CD4-positive, alpha-beta T cell (primary cell): Measurements from ENCODE around the gene SDF4. TPM values are rescaled to one million over a fixed set of nuclear protein-coding genes. Genes with fewer than 3 reads are reported as not detected.

Source experiments
- ATAC-seq: fragments of 200-7000 bp; cut with Tn5 transposase; one replicate; pipeline ENCODE4 v1.10.0; 2022; ENCODE audit warnings: mild to moderate bottlenecking; ENCODE audit not compliant: poor library complexity
- CTCF ChIA-PET: fragments of 350-600 bp; sonication (Branson Sonifier 250); formaldehyde crosslinking; loops from one replicate; lab custom pipeline; 2021; ENCODE audit warnings: antibody characterized with exemption, inconsistent platforms; lab: Charles Lee
- POLR2A ChIA-PET: fragments of 350-600 bp; sonication (Branson Sonifier 250); formaldehyde crosslinking; loops from one replicate; lab custom pipeline; 2021; ENCODE audit warnings: antibody characterized with exemption, inconsistent platforms; lab: Charles Lee
- DNase-seq, 14 experiments: peaks; one replicate each; pipeline ENCODE4 v3.0.0-alpha.2; 2013 to 2020; ENCODE audit warnings: mixed read lengths in 2 of 14
- H3K27ac ChIP-seq, 2 donors: one replicate each; pipeline versions ENCODE4 v1.5.1 to v1.7.0; 2013; ENCODE audit warnings: low read length in 2 of 2, low read depth in 1 of 2, mild to moderate bottlenecking in 1 of 2
- H3K27me3 ChIP-seq, 2 experiments: 1 replicate in 1 of 2; 2 replicates in 1 of 2; pipeline versions ENCODE4 v1.6.1 to v1.7.0; 2013; ENCODE audit warnings: low read length in 2 of 2, control low read depth in 1 of 2, mild to moderate bottlenecking in 1 of 2, moderate library complexity in 1 of 2; ENCODE audit not compliant: insufficient read depth in 2 of 2, control insufficient read depth in 1 of 2
- H3K36me3 ChIP-seq: one replicate; pipeline ENCODE4 v1.6.1; 2013; ENCODE audit warnings: low read length, control low read depth; ENCODE audit not compliant: insufficient read depth
- H3K4me1 ChIP-seq: one replicate; pipeline ENCODE4 v1.6.1; 2013; ENCODE audit warnings: low read length, control low read depth; ENCODE audit not compliant: insufficient read depth
- H3K4me3 ChIP-seq: one replicate; pipeline ENCODE4 v1.5.1; 2013; ENCODE audit warnings: mild to moderate bottlenecking, low read length, moderate library complexity
- H3K9me3 ChIP-seq, 2 experiments: 1 replicate in 1 of 2; 2 replicates in 1 of 2; pipeline versions ENCODE4 v1.6.1 to v1.7.0; 2013; ENCODE audit warnings: low read length in 2 of 2, mild to moderate bottlenecking in 2 of 2, control low read depth in 1 of 2, moderate library complexity in 1 of 2; ENCODE audit not compliant: control insufficient read depth in 1 of 2, insufficient read depth in 1 of 2
- H3K27ac Mint-ChIP-seq: one replicate; pipeline ENCODE4 v1.8.0; 2020; ENCODE audit warnings: mixed read lengths
- H3K27me3 Mint-ChIP-seq: one replicate; pipeline ENCODE4 v1.8.0; 2021; ENCODE audit warnings: mixed read lengths
- H3K36me3 Mint-ChIP-seq: one replicate; pipeline ENCODE4 v1.8.0; 2021; ENCODE audit warnings: low read depth, mixed read lengths
- H3K4me1 Mint-ChIP-seq: one replicate; pipeline ENCODE4 v1.8.0; 2021; ENCODE audit warnings: low read depth, mixed read lengths
- H3K4me3 Mint-ChIP-seq: one replicate; pipeline ENCODE4 v1.8.0; 2020; ENCODE audit warnings: mild to moderate bottlenecking, mixed read lengths
- H3K9me3 Mint-ChIP-seq: one replicate; pipeline ENCODE4 v1.8.0; 2020; ENCODE audit warnings: mixed read lengths
- CTCF ChIP-seq: fragments of 200-600 bp; IDR thresholded peaks from one replicate; pipeline ENCODE4 v1.8.0; 2022; ENCODE audit warnings: antibody characterized with exemption, mild to moderate bottlenecking
- intact Hi-C, 2 experiments: fragments of 100-400 bp; cut with DNase I in 1 of 2; cut with micrococcal nuclease in 1 of 2; formaldehyde crosslinking; loops; one replicate each; pipeline versions ENCODE4 v1.15.1 to v1.9.0; 2023 to 2025; cut with DNase I, micrococcal nuclease
- total RNA-seq, 174 experiments: library from RNA in 2 of 174; stranded (reverse) in 2 of 174; gene quantifications; one replicate each; pipeline ENCODE4 v1.2.3 and lab custom pipeline; 2021 to 2026

SDF4 gene
- total RNA-seq, 2 experiments from 2014 or later = 66.3 to 71.0 TPM

- DNase-seq (no peak), ATAC-seq (no peak)
- no peaks in the 10 kb centered on the region for H3K36me3 ChIP-seq
- no peak overlapping the region for H3K27ac ChIP-seq
- Mint-ChIP-seq H3K9me3 (no peaks in the 10 kb centered on the region), H3K27me3 (no peaks in the 10 kb centered on the region), H3K4me3 (no peak overlapping the region), H3K27ac (no peak overlapping the region), H3K36me3 (no peaks in the 10 kb centered on the region), H3K4me1 (no peaks in the 10 kb centered on the region)
- H3K9me3 ChIP-seq = peaks cover 0 to 18% of the 10 kb centered on the region in 2 experiments
- H3K4me1 ChIP-seq = peaks cover 5% of the 10 kb centered on the region
- POLR2A ChIA-PET = no interaction called here
- TF ChIP-seq CTCF = no peak
- H3K4me3 ChIP-seq = no peak overlapping the region
- intact Hi-C loops = no loop called here
- peaks cover 12 to 25% of the 10 kb centered on the region in 2 experiments for H3K27me3 ChIP-seq
- CTCF ChIA-PET = no interaction called here
Observed at GRCh38 chr1:1244192-1244811, 12.5 kb upstream of the SDF4 start.

GRCh38 chr1:1243807-1244191, 12.0 kb upstream of the SDF4 start:
- Histone ChIP-seq H3K4me3 (no peak overlapping the region), H3K9me3 (peaks cover 0 to 18% of the 10 kb centered on the region in 2 experiments), H3K4me1 (peaks cover 5% of the 10 kb centered on the region), H3K27ac (no peak overlapping the region), H3K27me3 (peaks cover 12 to 25% of the 10 kb centered on the region in 2 experiments), H3K36me3 (no peaks in the 10 kb centered on the region)
- Mint-ChIP-seq H3K4me3 (no peak overlapping the region), H3K36me3 (no peaks in the 10 kb centered on the region), H3K27ac (no peak overlapping the region), H3K9me3 (no peaks in the 10 kb centered on the region), H3K4me1 (no peaks in the 10 kb centered on the region), H3K27me3 (no peaks in the 10 kb centered on the region)
- ChIA-PET POLR2A (no interaction called here), CTCF (no interaction called here)
- ATAC-seq (no peak), DNase-seq (no peak)
- TF ChIP-seq CTCF = no peak
- intact Hi-C loops = no loop called here

DNA sequence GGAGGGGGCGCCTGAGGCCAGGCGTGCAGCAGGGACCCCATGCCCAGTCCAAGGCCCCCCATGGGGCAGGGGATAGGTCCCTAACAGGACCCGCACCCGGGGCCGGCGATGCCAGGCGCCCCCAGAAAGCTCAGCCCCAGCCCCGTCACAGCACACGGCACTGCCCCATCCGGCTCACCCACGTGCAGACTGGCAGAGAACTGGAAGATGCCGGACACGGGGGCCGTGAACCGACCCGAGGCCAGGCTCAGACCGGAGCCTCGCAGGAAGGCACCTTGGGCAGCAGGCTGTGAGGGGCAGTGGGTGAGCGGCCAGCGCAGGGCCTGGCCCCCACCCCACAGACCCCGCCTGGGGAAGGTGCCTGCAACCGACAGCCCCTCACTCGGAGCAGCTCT, 11.5 kb upstream of the SDF4 start:
- intact Hi-C loops = no loop called here
- Mint-ChIP-seq H3K4me1 (no peaks in the 10 kb centered on the region), H3K27me3 (no peaks in the 10 kb centered on the region), H3K9me3 (no peaks in the 10 kb centered on the region), H3K4me3 (no peak overlapping the region), H3K27ac (no peak overlapping the region), H3K36me3 (no peaks in the 10 kb centered on the region)
- POLR2A ChIA-PET = no interaction called here
- no peaks in the 10 kb centered on the region for H3K36me3 ChIP-seq
- no peak for DNase-seq
- no peak for ATAC-seq
- peaks cover 0 to 18% of the 10 kb centered on the region in 2 experiments for H3K9me3 ChIP-seq
- no peak overlapping the region for H3K27ac ChIP-seq
- CTCF ChIA-PET = no interaction called here
- peaks cover 5% of the 10 kb centered on the region for H3K4me1 ChIP-seq
- no peak overlapping the region for H3K4me3 ChIP-seq
- H3K27me3 ChIP-seq = peaks cover 12 to 25% of the 10 kb centered on the region in 2 experiments
- no peak for TF ChIP-seq CTCF
